ENCODE results near the gene MAG. TPM values are rescaled to one million over a fixed set of nuclear protein-coding genes. Genes with fewer than 3 reads are reported as not detected.

The MAG gene
- total and polyA plus RNA-seq, 2 of the 13 experiments (the other 11 are each of a cell fraction or from before 2014, with no cell fraction given) = 0.20 to 1.3 TPM

DNA sequence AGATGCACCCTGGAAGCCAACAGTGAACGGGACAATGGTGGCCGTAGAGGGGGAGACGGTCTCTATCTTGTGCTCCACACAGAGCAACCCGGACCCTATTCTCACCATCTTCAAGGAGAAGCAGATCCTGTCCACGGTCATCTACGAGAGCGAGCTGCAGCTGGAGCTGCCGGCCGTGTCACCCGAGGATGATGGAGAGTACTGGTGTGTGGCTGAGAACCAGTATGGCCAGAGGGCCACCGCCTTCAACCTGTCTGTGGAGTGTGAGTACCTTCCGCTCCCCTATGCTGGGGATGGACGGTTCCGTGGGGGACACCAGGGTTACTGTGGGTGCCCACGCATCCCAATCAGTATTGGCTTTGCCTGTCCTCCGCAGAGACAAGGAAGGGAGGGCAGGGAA is 10.5 kb downstream of the MAG start (continued):
- no peak for TF ChIP-seq PBX3 (CRISPR knock-in tag; IDR thresholded peaks at IDR 0.05; ENCODE audit: borderline replicate concordance)
- no peak for TF ChIP-seq HBP1 (CRISPR knock-in tag; IDR thresholded peaks at IDR 0.05; ENCODE audit: low read depth)
- no peak for TF ChIP-seq NR2F2 (IDR thresholded peaks at IDR 0.05; ENCODE audit: borderline replicate concordance, low read depth)
- TF ChIP-seq PAX8 (CRISPR knock-in tag; IDR thresholded peaks at IDR 0.05; ENCODE audit: borderline replicate concordance) = no peak
- TF ChIP-seq ZNF576 (CRISPR knock-in tag; IDR thresholded peaks at IDR 0.05) = no peak

GRCh38 chr19:35303357-35303915 is 11.5 kb downstream of the MAG start:
- WGBS (ENCODE audit: low lambda C conversion rate) = 91% methylated on average over 6 of the region's 6 CpGs
- intact Hi-C loops (cut with micrococcal nuclease; ENCODE audit: unreplicated experiment) = no loop called here

More at GRCh38 chr19:35303357-35303915, 11.5 kb downstream of the MAG start:
- Histone ChIP-seq H3K9ac (ENCODE audit: insufficient read depth, low read depth, low read length) (no peak overlapping the region), H3K27ac (ENCODE audit: extremely low read length, insufficient read depth, low read length) (no peak overlapping the region), H3K36me3 (replicated peaks in 1 of 2; ENCODE audit: control insufficient read depth in 1 of 2, insufficient read depth in 2 of 2, low read length in 2 of 2) (no peaks in the 10 kb centered on the region), H4K20me1 (ENCODE audit: insufficient read depth, low read length) (no peaks in the 10 kb centered on the region), H3K79me2 (ENCODE audit: insufficient read depth, low read length) (no peaks in the 10 kb centered on the region), H3K4me3 (replicated peaks in 1 of 3; ENCODE audit: insufficient read depth in 1 of 3, low read depth in 2 of 3, low read length in 3 of 3) (no peak overlapping the region), H3K4me1 (ENCODE audit: insufficient read depth, low read length) (peaks cover 39% of the 10 kb centered on the region), H2AFZ (ENCODE audit: low read length) (no peak overlapping the region), H3K27me3 (ENCODE audit: control insufficient read depth in 1 of 2, insufficient read depth in 2 of 2, low read length in 2 of 2) (no peaks in the 10 kb centered on the region), H3K4me2 (ENCODE audit: low read depth, low read length) (no peak overlapping the region), H3K9me3 (ENCODE audit: low read length) (no peaks in the 10 kb centered on the region)
- FAIRE-seq (no peak), DNase-seq (ENCODE audit: low spot score) (no peak), ATAC-seq (no peak)
- CTCF ChIA-PET (ENCODE audit: low intra/inter-chr PET ratio, low total read pairs) = no interaction called here
- POLR2A ChIA-PET = no interaction called here
- BruUV-seq (replicated peaks) = no TSS peak
- no peak for TF ChIP-seq SP1 (IDR thresholded peaks at IDR 0.05)
- no peak for TF ChIP-seq SP1 (CRISPR knock-in tag; IDR thresholded peaks at IDR 0.05)
- in situ Hi-C loops (cut with HindIII; ENCODE audit: extremely low pct_ligation_motif_present, low pct_unique_long_range_greater_than_20kb) = no loop called here
